Spleen (tissue), 11 donors: Measurements from ENCODE around the gene PKHD1. TPM values are rescaled to one million over a fixed set of nuclear protein-coding genes. Genes with fewer than 3 reads are reported as not detected.

ENCODE experiments used
- DNase-seq: peaks from one replicate; pipeline ENCODE4 v3.0.0-alpha.2; 2020
- H3K27ac ChIP-seq, 8 donors: fragments of 200-600 bp; sonication (generic) in 7 of 8; 1 replicate in 4 of 8; 2 replicates in 4 of 8; pipeline versions ENCODE4 v1.5.0 to v1.8.0; 2016 to 2021; ENCODE audit warnings: inconsistent platforms in 4 of 8, mild to moderate bottlenecking in 4 of 8, moderate library complexity in 1 of 8
- H3K27me3 ChIP-seq, 7 donors: fragments of 200-600 bp; sonication (generic) in 6 of 7; replicated peaks in 1 of 7; 1 replicate in 4 of 7; 2 replicates in 3 of 7; pipeline versions ENCODE4 v1.5.0 to v1.8.0; 2016 to 2021; ENCODE audit warnings: inconsistent platforms in 3 of 7, mild to moderate bottlenecking in 1 of 7
- H3K36me3 ChIP-seq, 6 donors: fragments of 200-600 bp; sonication (generic) in 5 of 6; 1 replicate in 4 of 6; 2 replicates in 2 of 6; pipeline versions ENCODE4 v1.5.0 to v1.8.0; 2016 to 2021; ENCODE audit warnings: inconsistent platforms in 2 of 6
- H3K4me1 ChIP-seq, 6 donors: fragments of 200-600 bp; sonication (generic) in 5 of 6; 1 replicate in 3 of 6; 2 replicates in 3 of 6; pipeline versions ENCODE4 v1.5.0 to v1.8.0; 2016 to 2021; ENCODE audit warnings: inconsistent platforms in 3 of 6
- H3K4me3 ChIP-seq, 8 donors: fragments of 200-600 bp; sonication (generic) in 7 of 8; 1 replicate in 4 of 8; 2 replicates in 4 of 8; pipeline versions ENCODE4 v1.5.0 to v1.8.0; 2016 to 2021; ENCODE audit warnings: inconsistent platforms in 4 of 8, mild to moderate bottlenecking in 4 of 8, moderate library complexity in 2 of 8
- H3K9me3 ChIP-seq, 8 donors: fragments of 200-600 bp; sonication (generic) in 7 of 8; 1 replicate in 4 of 8; 2 replicates in 4 of 8; pipeline versions ENCODE4 v1.5.0 to v1.8.0; 2016 to 2021; ENCODE audit warnings: inconsistent platforms in 4 of 8
- POLR2A ChIP-seq, 3 donors: fragments of 450-650 bp; IDR thresholded peaks; one replicate each; pipeline ENCODE4 v1.5.1; 2017; ENCODE audit warnings: antibody characterized with exemption in 3 of 3, mild to moderate bottlenecking in 1 of 3
- POLR2AphosphoS5 ChIP-seq, 3 donors: sonication (generic); formaldehyde crosslinking; IDR thresholded peaks; one replicate each; pipeline ENCODE4 v1.5.1; 2017; ENCODE audit warnings: antibody characterized with exemption in 3 of 3
- WGBS, 5 donors: extraction: QIAGEN DNeasy Blood & Tissue Kit in 3 of 5; methylation state at CpG; one replicate each; pipeline versions ENCODE4 v1.1.5 to v1.1.7; 2013 to 2018; 5-methylcytosine and 5-hydroxymethylcytosine counted together
- intact Hi-C: fragments of 100-400 bp; cut with DNase I; formaldehyde crosslinking; loops from one replicate; pipeline ENCODE4 v1.15.0; 2023; ENCODE audit warnings: low total_unique reads
- polyA plus RNA-seq, 3 donors: library from polyadenylated mRNA; stranded (reverse); fragments of 200-250 nt; gene quantifications; one replicate each; pipeline ENCODE4 v1.2.1, GENCODE V29; 2013
- total RNA-seq, 7 donors: library from RNA; depleted of rRNA in 3 of 7; stranded (reverse); fragments of >200 nt in 3 of 7; fragmentation: NEBNext Ultra II Directional in 4 of 7; extraction: Animal tissue kit (Norgen Biotek cat#: 25700) in 4 of 7; gene quantifications; one replicate each; pipeline versions ENCODE4 v1.1.0 to v1.2.1, GENCODE V29; 2016 to 2021
- TF ChIP-seq, protein P1 (sequence below), 11 experiments: fragments of 200-600 bp in 7 of 11; fragments of 450-650 bp in 4 of 11; sonication (generic) in 4 of 11; IDR thresholded peaks in 8 of 11; conservative IDR thresholded peaks in 3 of 11; 1 replicate in 7 of 11; 2 replicates in 4 of 11; pipeline versions ENCODE4 v1.4.0 to v1.8.0; 2016 to 2021; ENCODE audit warnings: antibody characterized with exemption in 11 of 11, inconsistent platforms in 4 of 11, mild to moderate bottlenecking in 1 of 11
- donor health status: healthy with polysubstance abuse.
- donor health status: DM: no; HTN: no; CAD: no; lungs with moderate emphysema.
- donor health status: DM: no; HTN: no; CAD: no.
- donor health status: Bipolar disorder and iron deficiency.
- donor health status: healthy.
- donor health status: DM: no; HTN: no; CAD: no.
- donor health status: DM: yes; HTN: yes; CAD: no.

Gene PKHD1
- total and polyA plus RNA-seq, 10 donors, result not detected

DNA sequence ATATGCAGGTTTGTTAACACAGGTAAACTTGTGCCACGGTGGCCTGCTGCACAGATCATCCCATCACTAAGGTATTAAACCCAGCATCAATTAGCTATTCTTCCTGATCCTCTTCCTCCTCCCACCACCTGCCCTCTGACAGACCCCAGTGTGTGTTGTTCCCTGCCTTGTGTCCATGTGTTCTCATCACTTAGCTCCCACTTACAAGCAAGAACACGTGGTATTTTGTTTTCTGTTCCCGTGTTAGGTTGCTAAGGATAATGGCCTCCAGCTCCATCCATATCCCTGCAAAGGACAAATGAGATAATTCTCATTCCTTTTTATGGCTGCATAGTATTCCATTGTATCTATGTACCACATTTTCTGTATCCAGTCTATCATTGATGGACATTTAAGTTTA, 294.0 kb downstream of the PKHD1 start:
- intact Hi-C loops, result no loop called here
- no peak overlapping the region for H3K4me3 ChIP-seq
- no peaks in the 10 kb centered on the region for H3K36me3 ChIP-seq
- no peak overlapping the region for H3K27ac ChIP-seq
- no peaks in the 10 kb centered on the region for H3K4me1 ChIP-seq
- 87 to 89% (median 88%) methylated on average over 3 of the region's 3 CpGs for WGBS, 5 donors
- no peaks in the 10 kb centered on the region for H3K27me3 ChIP-seq
- TF ChIP-seq, protein P1, sequence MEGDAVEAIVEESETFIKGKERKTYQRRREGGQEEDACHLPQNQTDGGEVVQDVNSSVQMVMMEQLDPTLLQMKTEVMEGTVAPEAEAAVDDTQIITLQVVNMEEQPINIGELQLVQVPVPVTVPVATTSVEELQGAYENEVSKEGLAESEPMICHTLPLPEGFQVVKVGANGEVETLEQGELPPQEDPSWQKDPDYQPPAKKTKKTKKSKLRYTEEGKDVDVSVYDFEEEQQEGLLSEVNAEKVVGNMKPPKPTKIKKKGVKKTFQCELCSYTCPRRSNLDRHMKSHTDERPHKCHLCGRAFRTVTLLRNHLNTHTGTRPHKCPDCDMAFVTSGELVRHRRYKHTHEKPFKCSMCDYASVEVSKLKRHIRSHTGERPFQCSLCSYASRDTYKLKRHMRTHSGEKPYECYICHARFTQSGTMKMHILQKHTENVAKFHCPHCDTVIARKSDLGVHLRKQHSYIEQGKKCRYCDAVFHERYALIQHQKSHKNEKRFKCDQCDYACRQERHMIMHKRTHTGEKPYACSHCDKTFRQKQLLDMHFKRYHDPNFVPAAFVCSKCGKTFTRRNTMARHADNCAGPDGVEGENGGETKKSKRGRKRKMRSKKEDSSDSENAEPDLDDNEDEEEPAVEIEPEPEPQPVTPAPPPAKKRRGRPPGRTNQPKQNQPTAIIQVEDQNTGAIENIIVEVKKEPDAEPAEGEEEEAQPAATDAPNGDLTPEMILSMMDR (IDR thresholded peaks at IDR 0.05 in 8 of 11, conservative IDR thresholded peaks at IDR 0.05 in 3 of 11), result no peak
- TF ChIP-seq POLR2AphosphoS5 (IDR thresholded peaks at IDR 0.05) (no peak), POLR2A (IDR thresholded peaks at IDR 0.05) (no peak)
- H3K9me3 ChIP-seq, result peaks cover 0 to 42% (median 21%) of the 10 kb centered on the region in 8 donors
- DNase-seq, result no peak

DNA sequence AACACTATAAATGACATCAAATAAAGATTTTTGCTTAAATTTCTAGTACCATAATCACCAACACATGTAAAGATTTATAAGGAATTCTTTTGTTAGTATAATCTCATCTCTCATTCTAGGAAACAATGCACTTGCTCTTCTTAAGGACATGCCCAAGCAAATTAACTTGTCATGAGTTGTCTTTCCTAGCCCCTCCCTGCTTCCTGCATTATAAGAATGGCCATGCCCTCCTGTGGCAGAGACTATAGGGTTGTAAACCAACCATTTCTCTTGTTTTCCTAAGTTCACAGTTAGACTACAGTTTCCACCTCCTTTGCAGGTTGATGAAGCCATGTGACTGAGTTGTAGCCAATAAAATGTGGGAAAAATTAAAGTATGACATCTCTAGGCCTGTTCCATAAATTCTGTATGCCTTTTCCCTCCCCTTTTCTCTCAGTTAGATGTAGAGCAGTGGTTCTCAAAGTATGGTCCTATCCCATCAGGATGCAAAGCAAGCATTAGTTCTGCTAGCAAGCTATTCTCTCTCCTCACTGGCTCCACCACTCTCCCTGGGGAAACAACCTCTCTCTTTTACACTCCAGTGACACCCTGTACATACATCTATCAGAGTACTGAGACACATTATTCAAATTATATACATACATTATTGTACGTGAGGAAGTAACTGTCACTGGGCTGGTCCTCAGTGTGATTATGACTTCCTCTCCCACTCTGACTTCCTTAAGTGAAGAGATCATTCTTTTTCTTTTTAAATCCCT, 295.0 kb downstream of the PKHD1 start:
- Histone ChIP-seq H3K27me3 (no peaks in the 10 kb centered on the region), H3K9me3 (peaks cover 0 to 32% (median 15%) of the 10 kb centered on the region in 8 donors), H3K36me3 (no peaks in the 10 kb centered on the region), H3K4me3 (no peak overlapping the region), H3K27ac (no peak overlapping the region), H3K4me1 (no peaks in the 10 kb centered on the region)
- no peak for DNase-seq
- intact Hi-C loops, result no loop called here
- no peak for TF ChIP-seq POLR2A (IDR thresholded peaks at IDR 0.05)
- TF ChIP-seq POLR2AphosphoS5 (IDR thresholded peaks at IDR 0.05), result no peak
- TF ChIP-seq, protein P1 (IDR thresholded peaks at IDR 0.05 in 8 of 11, conservative IDR thresholded peaks at IDR 0.05 in 3 of 11), result no peak
- 14 to 24% (median 19%) methylated on average over 1 of the region's 1 CpG for WGBS, 5 donors

DNA sequence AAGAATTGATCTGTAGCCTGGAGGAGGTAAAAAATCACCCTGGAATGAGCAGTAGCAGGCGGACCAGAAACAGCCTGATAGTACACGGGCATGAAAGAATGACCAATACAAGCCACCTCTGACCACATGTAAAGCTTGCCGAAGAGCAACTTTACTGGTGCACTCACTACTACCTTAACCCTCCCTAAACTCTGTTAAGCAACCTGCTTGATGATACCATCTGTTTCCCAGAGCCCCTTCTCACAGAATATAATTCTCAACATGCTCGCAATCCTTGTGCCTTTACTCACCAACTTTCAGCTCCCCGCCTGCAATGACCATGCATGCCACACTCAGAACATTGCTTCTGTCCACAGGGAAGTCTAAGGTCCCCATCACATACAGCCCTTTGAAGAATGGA, 296.5 kb downstream of the PKHD1 start:
- 71 to 91% (median 75%) methylated on average over 5 of the region's 5 CpGs for WGBS, 5 donors
- intact Hi-C loops, result no loop called here
- Histone ChIP-seq H3K27ac (no peak overlapping the region), H3K9me3 (peaks cover 0 to 17% (median 9%) of the 10 kb centered on the region in 8 donors), H3K27me3 (no peaks in the 10 kb centered on the region), H3K4me1 (no peaks in the 10 kb centered on the region), H3K4me3 (no peak overlapping the region), H3K36me3 (no peaks in the 10 kb centered on the region)
- TF ChIP-seq POLR2A (IDR thresholded peaks at IDR 0.05) (no peak), POLR2AphosphoS5 (IDR thresholded peaks at IDR 0.05) (no peak)
- TF ChIP-seq, protein P1 (IDR thresholded peaks at IDR 0.05 in 8 of 11, conservative IDR thresholded peaks at IDR 0.05 in 3 of 11), result no peak
- no peak for DNase-seq

DNA sequence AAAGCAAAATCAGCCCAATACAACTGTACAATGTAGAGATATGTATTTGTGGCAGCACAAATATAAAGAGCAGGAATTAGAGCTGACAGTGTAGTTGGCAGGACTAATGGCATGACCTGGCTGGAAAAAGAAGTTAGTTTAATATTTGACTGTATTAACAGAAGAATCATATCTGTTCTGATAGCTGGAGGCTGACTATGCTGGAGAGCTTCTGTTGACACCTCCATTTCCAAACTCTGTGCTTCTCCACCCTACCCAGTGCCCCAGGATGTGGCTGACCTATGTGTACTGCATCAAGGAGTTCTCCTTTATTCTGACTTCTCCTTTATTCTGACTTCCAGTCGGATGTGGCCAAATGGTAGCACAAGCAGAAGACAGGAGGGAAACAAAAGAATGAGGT, 299.3 kb downstream of the PKHD1 start:
- Histone ChIP-seq H3K9me3 (no peaks in the 10 kb centered on the region), H3K36me3 (no peaks in the 10 kb centered on the region), H3K27me3 (no peaks in the 10 kb centered on the region), H3K4me1 (no peaks in the 10 kb centered on the region), H3K27ac (no peak overlapping the region), H3K4me3 (no peak overlapping the region)
- TF ChIP-seq POLR2AphosphoS5 (IDR thresholded peaks at IDR 0.05), result no peak
- TF ChIP-seq POLR2A (IDR thresholded peaks at IDR 0.05), result no peak
- TF ChIP-seq, protein P1 (IDR thresholded peaks at IDR 0.05 in 8 of 11, conservative IDR thresholded peaks at IDR 0.05 in 3 of 11), result no peak
- intact Hi-C loops, result no loop called here
- 38 to 57% (median 45%) methylated on average over 1 of the region's 1 CpG for WGBS, 5 donors
- DNase-seq, result no peak
